Small intestine (tissue), 7 donors: Measurements from ENCODE around the gene WNT9B. TPM values are rescaled to one million over a fixed set of nuclear protein-coding genes. Genes with fewer than 3 reads are reported as not detected.
A peak's percentile ranks its signal among the peaks of the same experiment; 100 is the strongest.

Experiments
- DNase-seq, 2 donors: peaks; one replicate each; pipeline versions ENCODE4 v3.0.0 to v3.0.0-alpha.2; 2013
- FAIRE-seq: peaks from 2 replicates; lab custom pipeline; 2012; peaks lifted over from hg19 to GRCh38; lab: Jason Lieb, UNC
- H3K27ac ChIP-seq, 3 donors: one replicate each; pipeline ENCODE4 v1.5.1; 2013; ENCODE audit warnings: low read length in 2 of 3, mild to moderate bottlenecking in 2 of 3, control low read depth in 1 of 3, inconsistent platforms in 1 of 3, low read depth in 1 of 3, moderate library complexity in 1 of 3
- H3K27me3 ChIP-seq, 3 donors: one replicate each; pipeline ENCODE4 v1.6.1; 2013; ENCODE audit warnings: low read length in 3 of 3, inconsistent platforms in 1 of 3; ENCODE audit not compliant: control insufficient read depth in 3 of 3, insufficient read depth in 3 of 3
- H3K36me3 ChIP-seq, 3 donors: one replicate each; pipeline ENCODE4 v1.6.1; 2013; ENCODE audit warnings: low read length in 3 of 3, inconsistent platforms in 1 of 3, low read depth in 1 of 3, mild to moderate bottlenecking in 1 of 3, moderate library complexity in 1 of 3; ENCODE audit not compliant: control insufficient read depth in 3 of 3, insufficient read depth in 2 of 3
- H3K4me1 ChIP-seq, 3 donors: one replicate each; pipeline ENCODE4 v1.6.1; 2013; ENCODE audit warnings: low read length in 2 of 3, inconsistent platforms in 1 of 3, low read depth in 1 of 3, mild to moderate bottlenecking in 1 of 3, moderate library complexity in 1 of 3; ENCODE audit not compliant: control insufficient read depth in 3 of 3, insufficient read depth in 2 of 3
- H3K4me3 ChIP-seq, 3 donors: one replicate each; pipeline ENCODE4 v1.5.1; 2013; ENCODE audit warnings: low read length in 3 of 3, control low read depth in 1 of 3, inconsistent platforms in 1 of 3, low read depth in 1 of 3, mild to moderate bottlenecking in 1 of 3, moderate library complexity in 1 of 3
- H3K9me3 ChIP-seq, 2 donors: one replicate each; pipeline ENCODE4 v1.6.1; 2013; ENCODE audit warnings: low read depth in 1 of 2, low read length in 1 of 2; ENCODE audit not compliant: control insufficient read depth in 2 of 2, insufficient read depth in 1 of 2
- WGBS, 3 donors: extraction: QIAGEN DNeasy Blood & Tissue Kit; methylation state at CpG; one replicate each; pipeline ENCODE4 v1.1.7; 2013; 5-methylcytosine and 5-hydroxymethylcytosine counted together
- polyA plus RNA-seq, 4 donors: library from polyadenylated mRNA; stranded (reverse) in 3 of 4; unstranded in 1 of 4; fragments of 200-250 nt in 3 of 4; fragments of 120-200 nt in 1 of 4; gene quantifications; one replicate each; pipeline versions ENCODE4 v1.2.1 to v1.2.3, GENCODE V29; 2013
- donor health status: healthy with polysubstance abuse.
- donor health status: control.
- donor health status: control.
- donor health status: Bipolar disorder and iron deficiency.
- donor health status: healthy.

WNT9B gene
- polyA plus RNA-seq, 4 donors, result 0.01 to 0.63 (median 0.38) TPM

GRCh38 chr17:46876353-46876887 lies 25.0 kb downstream of the WNT9B start:
- Histone ChIP-seq H3K4me1 (peaks cover 0 to 5% (median 0%) of the 10 kb centered on the region in 3 donors), H3K36me3 (no peaks in the 10 kb centered on the region), H3K27me3 (peaks cover 0 to 2% (median 0%) of the 10 kb centered on the region in 3 donors), H3K4me3 (no peak overlapping the region), H3K27ac (peak overlapping the region in 1 of 3 donors; percentile 16), H3K9me3 (no peaks in the 10 kb centered on the region)
- WGBS, 3 donors, result 18 to 59% (median 33%) methylated on average over 12 of the region's 12 CpGs
- DNase-seq (peak; percentile 82 to 89), FAIRE-seq (no peak)

DNA sequence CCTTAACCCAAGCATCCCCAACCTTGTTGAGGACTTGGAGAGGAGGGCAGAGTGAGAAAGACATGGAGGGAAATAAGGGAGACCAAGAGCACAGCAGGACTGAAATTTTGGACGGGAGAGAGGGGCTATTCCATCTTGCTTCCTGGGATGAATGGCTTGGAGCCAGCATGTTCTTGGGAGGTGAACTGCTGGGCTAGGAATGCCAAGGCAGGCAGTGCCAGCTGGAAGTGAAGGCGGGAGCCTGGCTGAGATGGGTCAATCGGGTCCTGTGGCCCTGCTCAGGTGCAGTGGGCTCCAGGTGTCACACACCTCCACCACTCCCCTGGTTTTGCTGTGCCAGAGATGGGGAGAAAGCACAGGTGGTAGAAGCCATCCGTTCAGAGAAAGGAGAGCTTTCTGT lies 25.5 kb downstream of the WNT9B start:
- WGBS, 3 donors, result 69 to 80% (median 74%) methylated on average over 4 of the region's 4 CpGs
- no peak overlapping the region for H3K4me3 ChIP-seq
- no peaks in the 10 kb centered on the region for H3K36me3 ChIP-seq
- no peaks in the 10 kb centered on the region for H3K9me3 ChIP-seq
- DNase-seq, result no peak
- no peak for FAIRE-seq
- no peaks in the 10 kb centered on the region for H3K27me3 ChIP-seq
- H3K27ac ChIP-seq, result no peak overlapping the region
- peaks cover 0 to 3% (median 0%) of the 10 kb centered on the region in 3 donors for H3K4me1 ChIP-seq

DNA sequence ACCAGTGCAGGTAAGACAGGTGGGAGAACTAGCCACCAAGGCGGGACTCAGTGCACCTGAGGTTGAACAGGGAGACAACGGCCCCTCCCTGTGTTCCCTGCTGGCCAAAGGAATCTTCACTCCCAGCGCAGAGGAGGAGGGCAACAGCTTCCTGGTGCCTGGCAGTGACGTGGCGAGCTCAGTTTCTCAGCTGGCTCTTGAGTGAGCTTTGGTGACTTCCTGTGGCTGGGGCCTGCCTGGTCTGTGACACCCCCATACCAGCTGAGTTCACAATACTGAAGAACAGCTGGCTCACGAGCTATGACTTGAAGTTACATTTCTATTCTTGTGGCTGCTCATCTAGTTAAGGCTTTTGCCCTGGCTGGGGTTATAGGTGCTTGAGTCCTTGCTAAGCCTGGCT lies 26.1 kb downstream of the WNT9B start:
- Histone ChIP-seq H3K9me3 (no peaks in the 10 kb centered on the region), H3K36me3 (no peaks in the 10 kb centered on the region), H3K4me3 (no peak overlapping the region), H3K27ac (no peak overlapping the region), H3K4me1 (peaks cover 0 to 3% (median 0%) of the 10 kb centered on the region in 3 donors), H3K27me3 (no peaks in the 10 kb centered on the region)
- 68 to 87% (median 70%) methylated on average over 6 of the region's 6 CpGs for WGBS, 3 donors
- FAIRE-seq (no peak), DNase-seq (no peak)

DNA sequence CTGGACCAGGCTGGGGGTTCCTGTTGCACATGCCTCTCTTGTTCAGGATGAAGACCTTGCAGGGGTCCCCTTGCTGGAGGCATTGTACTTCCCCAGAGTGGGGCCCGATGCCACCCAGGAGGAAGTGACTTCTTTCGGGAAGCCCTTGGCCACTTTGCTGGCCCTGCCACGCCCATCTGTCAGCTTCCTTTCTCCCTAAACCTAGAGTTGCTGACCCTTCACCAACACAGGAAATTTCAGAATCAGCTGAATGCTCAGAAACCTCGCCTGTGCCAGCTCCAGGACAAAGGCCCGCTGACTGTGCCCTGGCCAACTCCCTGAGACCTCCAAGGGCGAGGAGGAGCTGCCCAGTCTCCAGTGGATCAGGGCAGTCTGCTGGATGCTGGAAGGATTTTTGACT lies 26.7 kb downstream of the WNT9B start:
- WGBS, 3 donors, result 62 to 79% (median 73%) methylated on average over 6 of the region's 6 CpGs
- no peaks in the 10 kb centered on the region for H3K9me3 ChIP-seq

DNA sequence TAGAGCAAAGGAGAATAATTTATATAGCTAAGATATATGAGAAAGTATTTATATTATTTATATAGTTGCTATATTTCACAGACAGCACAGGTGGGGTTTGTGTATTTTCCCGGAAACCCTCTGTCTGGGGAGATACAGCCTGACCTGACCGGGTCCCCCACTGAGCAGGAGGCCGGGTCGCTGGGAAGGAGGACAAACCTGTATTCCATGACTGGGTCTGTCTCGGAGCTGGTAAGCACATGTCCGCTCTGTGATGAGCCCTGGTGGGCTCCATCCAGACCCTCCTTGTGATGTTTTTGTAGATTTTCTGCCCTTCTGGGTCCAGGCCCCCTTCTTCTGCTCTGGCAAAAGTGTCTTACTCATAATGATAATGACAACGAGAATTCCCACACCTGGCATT lies 27.7 kb downstream of the WNT9B start:
- Histone ChIP-seq H3K36me3 (no peaks in the 10 kb centered on the region), H3K27ac (no peak overlapping the region), H3K27me3 (no peaks in the 10 kb centered on the region), H3K9me3 (no peaks in the 10 kb centered on the region), H3K4me3 (no peak overlapping the region), H3K4me1 (peaks cover 0 to 3% (median 0%) of the 10 kb centered on the region in 3 donors)
- DNase-seq, result no peak
- 75 to 83% (median 81%) methylated on average over 5 to 7 of the region's 7 CpGs for WGBS, 3 donors
- FAIRE-seq, result no peak

More for the DNA sequence above, 26.7 kb downstream of the WNT9B start:
- no peak overlapping the region for H3K27ac ChIP-seq
- no peaks in the 10 kb centered on the region for H3K36me3 ChIP-seq
- FAIRE-seq (no peak), DNase-seq (no peak)
- H3K4me3 ChIP-seq, result no peak overlapping the region
- H3K27me3 ChIP-seq, result no peaks in the 10 kb centered on the region
- peaks cover 0 to 3% (median 0%) of the 10 kb centered on the region in 3 donors for H3K4me1 ChIP-seq

GRCh38 chr17:46881015-46881414 lies 29.6 kb downstream of the WNT9B start:
- H3K27ac ChIP-seq, result no peak overlapping the region
- peaks cover 0 to 3% (median 0%) of the 10 kb centered on the region in 3 donors for H3K4me1 ChIP-seq
- no peak overlapping the region for H3K4me3 ChIP-seq
- no peaks in the 10 kb centered on the region for H3K9me3 ChIP-seq
- 63 to 75% (median 68%) methylated on average over 5 of the region's 5 CpGs for WGBS, 3 donors
- FAIRE-seq, result no peak
- no peaks in the 10 kb centered on the region for H3K36me3 ChIP-seq
- no peaks in the 10 kb centered on the region for H3K27me3 ChIP-seq
- no peak for DNase-seq

GRCh38 chr17:46882666-46883065 lies 31.3 kb downstream of the WNT9B start:
- H3K4me1 ChIP-seq, result no peaks in the 10 kb centered on the region
- no peaks in the 10 kb centered on the region for H3K36me3 ChIP-seq
- DNase-seq, result no peak
- H3K4me3 ChIP-seq, result no peak overlapping the region
- no peaks in the 10 kb centered on the region for H3K27me3 ChIP-seq
- H3K27ac ChIP-seq, result no peak overlapping the region
- H3K9me3 ChIP-seq, result no peaks in the 10 kb centered on the region
- WGBS, 3 donors, result 79 to 86% (median 81%) methylated on average over 8 of the region's 8 CpGs
- FAIRE-seq, result no peak

GRCh38 chr17:46883871-46884520 lies 32.6 kb downstream of the WNT9B start:
- H3K9me3 ChIP-seq, result no peaks in the 10 kb centered on the region
- 64 to 77% (median 70%) methylated on average over 18 to 19 of the region's 19 CpGs for WGBS, 3 donors
- DNase-seq (no peak), FAIRE-seq (no peak)
- H3K27ac ChIP-seq, result no peak overlapping the region
- H3K4me1 ChIP-seq, result no peaks in the 10 kb centered on the region
- no peaks in the 10 kb centered on the region for H3K36me3 ChIP-seq
- H3K4me3 ChIP-seq, result no peak overlapping the region
- H3K27me3 ChIP-seq, result no peaks in the 10 kb centered on the region
